Stimulated activated CD8-positive, alpha-beta memory T cell treated with anti-CD3 and anti-CD28 coated beads, Interleukin-15, amount 100 ng/mL, for 24 hours (primary cell): ENCODE results near the gene YPEL4.

ENCODE experiments used
- DNase-seq: peaks from one replicate; pipeline ENCODE4 v3.0.0-alpha.2; 2020; ENCODE audit warnings: low read depth

Gene YPEL4

DNA sequence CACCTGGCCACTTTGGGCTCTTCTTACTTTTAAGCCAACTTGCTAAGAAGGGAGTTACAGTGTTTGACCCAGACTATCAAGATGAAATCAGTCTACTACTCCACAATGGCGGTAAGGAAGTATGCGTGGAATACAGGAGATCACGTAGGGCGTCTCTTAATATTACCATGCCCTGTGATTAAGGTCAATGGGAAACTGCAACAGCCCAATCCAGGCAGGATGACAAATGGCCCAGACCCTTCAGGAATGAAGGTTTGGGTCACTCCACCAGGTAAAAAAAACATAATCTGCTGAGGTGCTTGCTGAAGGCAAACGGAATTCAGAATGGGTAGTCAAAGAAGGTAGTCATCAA is 1.0 kb upstream of the YPEL4 start:
- DNase-seq: no peak

DNA sequence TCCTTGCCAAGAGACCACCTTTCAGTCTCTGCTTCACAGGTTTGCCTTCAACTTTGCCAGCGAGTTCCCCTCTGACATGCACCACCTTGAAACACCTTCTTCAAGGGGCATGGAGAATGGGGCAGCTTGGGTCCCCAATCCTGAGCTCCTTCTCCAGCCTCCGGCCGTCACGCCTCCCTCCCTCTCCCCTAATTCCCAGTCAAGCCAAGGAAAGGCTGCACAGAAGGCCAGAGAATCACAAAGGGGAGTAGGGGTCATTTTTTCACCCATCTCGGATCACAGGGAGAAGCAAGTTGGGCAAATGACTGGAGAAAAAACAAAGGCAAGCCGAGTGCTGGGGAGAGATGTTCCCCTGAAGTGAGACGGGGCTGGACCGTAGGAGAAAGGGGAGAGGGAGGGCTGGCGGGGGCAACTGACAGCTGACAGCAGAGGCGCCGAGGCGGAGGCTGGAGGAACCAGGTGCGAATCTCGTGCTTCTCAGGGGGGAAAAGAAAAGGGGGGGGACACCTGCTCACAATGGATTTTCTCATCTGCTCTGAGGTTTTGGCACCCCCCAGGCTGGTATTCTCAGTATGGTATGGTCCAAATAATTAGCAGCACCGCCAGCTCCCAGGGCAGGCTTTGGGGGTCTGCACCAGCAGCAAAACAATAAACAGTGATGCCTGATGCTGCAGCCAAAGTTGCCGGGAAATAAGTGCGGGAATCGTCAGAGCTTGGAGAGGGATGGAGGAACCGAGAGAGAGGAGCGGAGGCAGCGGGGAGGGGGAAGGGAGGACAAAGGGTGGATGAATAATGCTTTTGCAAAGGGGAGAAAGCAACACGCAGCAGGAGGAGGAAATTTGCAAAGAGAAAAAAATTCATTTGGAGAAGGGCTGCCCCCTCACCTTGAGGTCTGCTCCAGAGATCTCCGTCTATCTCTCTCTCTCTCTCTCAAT is 644 bp downstream of the YPEL4 start:
- no peak for DNase-seq

DNA sequence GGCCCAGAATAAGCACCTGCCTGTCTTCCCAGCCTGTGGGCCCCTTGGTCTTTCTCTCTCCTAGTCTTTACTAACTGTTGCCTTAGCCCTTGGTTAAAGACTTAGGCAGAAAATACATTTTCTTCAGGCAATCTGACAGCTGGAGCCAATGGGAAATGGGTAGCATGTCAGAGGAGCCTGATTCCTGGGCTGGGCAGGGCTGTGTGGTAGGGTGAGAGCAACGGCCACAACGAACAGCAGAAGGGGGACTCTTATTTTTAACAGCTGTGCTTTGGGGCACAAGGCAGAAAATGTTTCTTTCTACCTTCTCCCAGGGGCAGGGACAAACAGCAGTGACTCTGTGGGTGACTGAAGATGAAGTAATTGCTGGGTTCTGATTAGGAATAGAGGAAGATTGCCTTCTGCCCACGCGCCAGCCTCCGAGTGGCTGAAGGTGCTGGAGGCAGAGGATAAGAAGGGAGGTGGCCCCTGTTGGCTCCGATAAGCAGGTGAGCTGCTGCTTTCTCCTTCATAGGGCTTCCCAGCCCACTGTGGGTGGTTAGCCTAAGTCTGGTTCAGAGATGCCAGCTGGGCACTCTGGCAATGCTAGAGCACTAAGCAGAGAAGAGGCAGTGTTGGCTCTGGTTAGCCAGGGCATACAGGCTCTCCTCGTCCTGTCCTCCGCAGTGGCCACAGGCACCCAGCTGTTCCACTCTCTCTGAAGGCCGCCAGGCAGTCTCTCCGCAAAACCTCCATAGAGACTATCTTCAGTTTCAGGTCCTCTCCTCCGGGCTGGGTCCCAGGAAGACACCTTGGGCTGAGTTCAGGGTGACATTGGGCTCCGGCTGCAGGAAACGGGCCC is 1.5 kb downstream of the YPEL4 start:
- DNase-seq: no peak

DNA sequence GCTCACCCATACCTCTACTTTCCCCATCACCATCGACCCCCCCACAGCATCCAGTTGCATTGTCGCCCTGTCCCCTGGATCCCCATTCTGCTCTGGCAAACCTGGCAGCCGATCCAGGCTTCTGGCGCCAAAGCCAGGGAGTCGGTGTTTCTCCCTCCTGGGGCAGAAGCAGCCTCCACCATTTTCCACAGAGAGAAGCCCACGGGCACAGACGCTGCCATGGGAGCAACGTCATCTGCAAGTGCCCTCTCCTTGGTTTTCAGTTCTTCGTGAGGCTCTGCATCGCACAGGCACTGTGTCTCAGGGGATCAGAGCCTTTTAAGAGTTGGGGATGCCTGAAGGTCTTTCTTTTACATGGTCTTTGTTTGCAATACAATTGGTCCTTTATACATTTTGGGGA is 2.3 kb downstream of the YPEL4 start:
- no peak for DNase-seq

DNA sequence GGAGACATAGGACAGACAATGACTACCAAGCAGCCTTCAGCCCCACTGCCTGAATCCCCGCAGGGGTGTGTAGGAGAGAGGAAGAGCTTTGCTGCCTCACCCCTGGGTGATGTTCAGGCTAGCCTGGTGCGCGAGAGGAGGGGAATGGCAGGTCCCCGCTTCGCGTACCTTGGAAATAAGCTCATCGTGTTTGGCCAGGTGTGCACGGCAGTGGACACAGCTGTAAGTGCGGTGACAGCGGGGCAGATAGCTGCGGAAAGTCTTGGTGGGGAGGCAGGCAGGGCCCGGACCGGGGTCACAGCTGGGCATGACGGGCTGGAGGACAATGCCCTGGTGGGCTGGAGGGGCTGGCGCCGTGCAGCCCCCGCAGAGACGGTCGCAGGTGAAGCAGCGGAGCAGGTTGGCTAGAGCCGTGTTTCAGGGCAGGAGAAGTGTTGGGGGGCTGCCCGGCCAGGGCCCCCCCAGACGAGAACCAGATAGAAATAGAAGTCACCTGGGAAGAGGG is 2.9 kb downstream of the YPEL4 start:
- no peak for DNase-seq

DNA sequence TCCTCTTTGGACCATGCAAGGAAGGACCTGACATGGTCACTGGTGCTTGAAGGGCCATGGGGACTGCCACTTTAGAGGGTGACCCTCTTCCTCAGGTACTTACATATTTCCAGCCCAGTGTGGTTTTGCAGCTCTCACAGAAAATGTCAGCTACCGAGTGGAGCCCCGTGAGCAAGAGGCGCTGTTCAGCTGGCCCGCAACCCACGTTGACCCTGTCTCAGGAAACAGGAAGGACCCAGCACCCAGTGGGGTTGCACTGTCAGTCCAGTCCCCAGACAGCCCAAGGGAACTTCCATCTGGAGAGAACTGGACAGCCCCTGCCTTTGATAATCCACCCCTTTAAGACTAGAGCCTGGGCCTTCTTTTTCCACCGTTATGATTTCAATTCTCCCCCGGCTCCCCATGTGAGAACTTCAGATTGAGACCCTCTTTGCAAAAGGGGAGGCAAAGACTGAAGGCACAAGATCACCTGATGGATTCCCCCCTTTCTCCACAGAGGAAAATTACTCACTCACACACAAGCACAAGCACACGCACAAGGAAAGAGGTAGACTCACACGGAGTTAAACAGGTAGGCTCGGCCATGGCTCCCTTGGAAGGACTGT is 3.4 kb downstream of the YPEL4 start:
- no peak for DNase-seq

DNA sequence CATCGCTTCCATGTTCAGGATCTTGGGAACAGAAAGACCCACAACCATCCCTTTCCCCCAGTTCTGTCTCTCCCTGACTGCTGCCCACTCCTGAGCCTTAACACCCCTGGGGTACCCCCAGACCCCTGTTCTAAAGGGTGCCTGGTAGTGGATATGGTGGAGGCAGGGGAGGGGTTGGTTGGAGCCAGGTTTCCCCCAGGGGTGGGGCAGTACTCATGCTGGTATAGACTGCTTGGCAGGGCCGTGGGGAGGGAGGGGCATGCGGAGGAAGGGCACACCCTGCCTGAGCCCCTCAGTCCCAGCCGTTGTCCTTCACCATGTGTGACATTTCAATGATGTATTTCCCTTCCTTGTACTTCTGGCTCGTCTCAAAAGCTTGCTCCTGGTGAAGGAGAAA is 4.0 kb downstream of the YPEL4 start:
- no peak for DNase-seq

DNA sequence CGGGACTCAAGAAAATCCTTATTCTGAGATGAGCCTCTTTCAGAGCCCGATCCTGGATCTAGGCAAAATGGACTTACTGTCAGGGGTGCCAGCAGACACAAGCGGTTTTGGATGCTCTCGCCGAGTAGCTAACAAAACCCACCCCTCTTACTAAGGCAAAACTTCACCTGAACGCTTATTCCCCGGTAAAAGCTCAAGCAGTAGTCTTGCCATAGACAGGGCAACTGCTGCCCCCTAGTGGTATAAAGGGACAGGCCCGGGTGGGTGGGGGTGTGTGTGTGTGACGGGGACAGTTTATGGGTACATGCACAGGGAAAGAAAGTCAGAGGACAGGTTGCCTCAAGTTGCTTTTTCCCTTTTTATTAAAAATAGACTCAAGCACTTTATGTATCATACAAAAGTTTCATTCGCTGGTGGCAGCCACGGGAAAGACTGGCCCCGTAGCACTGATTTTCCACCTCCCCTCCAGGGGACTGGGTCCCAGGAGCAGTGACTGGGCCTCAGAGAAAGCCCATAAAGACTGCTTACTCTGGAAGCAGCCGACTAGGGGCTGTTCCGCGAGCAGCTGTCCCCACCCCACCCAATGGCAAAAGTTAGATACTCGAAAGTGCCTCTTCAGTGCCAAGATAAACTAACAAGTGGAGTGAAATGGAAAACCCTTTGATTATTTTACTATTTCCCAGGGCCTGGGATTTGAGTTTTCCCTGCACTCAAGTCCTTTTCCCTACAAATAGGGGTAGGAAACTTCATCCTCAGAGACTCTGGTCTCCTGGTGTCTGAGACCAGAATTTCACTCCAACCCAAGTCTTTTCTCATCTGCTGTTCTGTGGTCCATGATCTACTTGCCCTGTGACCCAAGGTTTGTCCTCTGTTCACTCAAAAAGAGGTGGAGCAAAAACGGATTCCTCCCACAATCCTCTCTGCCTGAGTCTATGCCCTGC is 4.7 kb downstream of the YPEL4 start:
- DNase-seq: peak; percentile 57

DNA sequence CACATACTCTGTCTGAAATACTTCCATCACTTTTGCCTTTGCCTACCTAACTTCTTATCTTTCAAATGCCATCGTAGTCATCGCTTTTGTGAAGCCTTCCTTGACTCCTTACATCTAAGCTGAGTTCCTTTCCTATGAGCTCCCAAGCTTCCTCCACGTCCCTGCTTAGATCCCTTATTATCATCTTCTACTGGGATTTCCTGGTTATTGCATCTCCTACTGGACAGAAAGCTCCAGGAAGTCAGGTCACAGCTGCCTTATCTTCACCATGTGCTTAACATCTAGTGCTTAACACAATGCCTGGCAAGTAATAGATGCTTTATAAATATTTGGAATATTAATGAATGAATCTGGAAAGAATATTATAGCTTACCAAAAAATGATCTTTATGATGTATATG is 5.9 kb downstream of the YPEL4 start:
- DNase-seq: no peak

DNA sequence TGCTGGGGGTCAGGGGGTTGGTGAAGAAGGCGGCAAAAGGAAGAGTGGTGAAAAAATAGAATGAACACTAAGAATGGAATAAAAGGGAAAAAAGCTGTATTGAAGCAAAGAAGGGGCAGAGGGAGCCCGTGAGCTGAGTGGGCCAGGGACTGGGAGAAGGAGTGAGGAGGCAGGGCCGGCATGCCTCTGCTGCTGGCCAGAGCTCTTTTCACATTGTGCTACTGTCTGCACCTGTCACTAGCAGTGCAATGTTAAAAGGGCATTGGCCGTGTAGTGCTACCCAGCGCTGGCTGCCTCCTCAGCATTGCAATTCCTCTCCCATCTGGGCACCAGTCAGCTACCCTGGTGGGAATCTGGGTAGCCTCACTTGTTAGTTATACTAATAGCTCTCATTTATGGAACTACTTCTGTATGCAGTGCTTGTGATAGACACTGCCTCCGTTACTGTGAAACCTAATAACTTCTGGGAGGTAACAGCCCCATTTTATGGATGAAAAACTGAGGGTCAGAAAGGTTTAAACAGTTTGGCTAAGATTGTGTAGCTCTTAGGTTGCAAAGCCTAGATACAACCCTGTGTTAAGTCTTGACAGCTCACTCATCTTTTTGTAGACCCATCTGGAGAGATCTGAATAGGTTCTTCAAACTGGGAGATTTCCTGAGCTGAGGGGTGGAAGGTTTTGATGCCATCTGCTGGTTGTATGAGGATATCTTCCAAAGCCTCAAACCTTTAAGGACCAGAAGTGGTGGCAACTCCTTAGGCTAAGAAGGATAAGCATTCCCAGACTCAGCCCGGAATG is 8.5 kb downstream of the YPEL4 start:
- DNase-seq: no peak

DNA sequence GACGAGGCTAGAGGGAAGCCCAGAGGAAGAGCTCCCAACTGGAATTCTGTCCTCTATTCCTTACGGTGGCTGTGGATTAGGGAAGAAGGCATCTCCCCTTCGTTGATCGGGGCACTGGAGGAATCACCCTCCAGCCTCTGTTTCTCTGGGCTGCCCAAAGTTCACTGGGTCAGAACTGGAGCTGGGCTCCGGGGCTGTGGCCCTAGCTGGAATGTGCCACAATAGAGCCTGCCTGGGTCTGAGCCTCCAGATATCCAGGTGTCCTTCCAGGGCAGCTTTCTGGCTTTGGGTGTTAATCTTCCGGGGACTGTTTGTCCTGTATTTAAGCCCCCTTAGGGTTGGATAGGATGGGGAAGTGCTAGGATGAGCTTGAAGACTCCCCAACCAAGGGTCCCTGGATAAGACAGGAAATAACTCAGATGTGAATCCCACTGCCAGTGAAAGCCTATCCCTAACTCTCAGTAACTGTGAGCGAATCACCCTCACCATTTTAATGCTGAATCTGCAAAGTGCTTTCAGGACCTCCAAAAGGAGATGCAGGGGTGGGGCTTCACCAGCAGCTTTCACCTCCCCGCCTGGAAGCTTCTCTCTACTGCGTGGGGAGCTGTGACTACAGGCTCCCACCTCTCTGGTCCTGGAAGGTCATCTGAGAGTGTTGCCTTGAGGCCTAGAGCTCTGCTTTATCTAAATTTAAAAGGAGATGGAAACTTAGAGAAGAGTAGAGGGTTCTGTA is 9.5 kb downstream of the YPEL4 start:
- no peak for DNase-seq

DNA sequence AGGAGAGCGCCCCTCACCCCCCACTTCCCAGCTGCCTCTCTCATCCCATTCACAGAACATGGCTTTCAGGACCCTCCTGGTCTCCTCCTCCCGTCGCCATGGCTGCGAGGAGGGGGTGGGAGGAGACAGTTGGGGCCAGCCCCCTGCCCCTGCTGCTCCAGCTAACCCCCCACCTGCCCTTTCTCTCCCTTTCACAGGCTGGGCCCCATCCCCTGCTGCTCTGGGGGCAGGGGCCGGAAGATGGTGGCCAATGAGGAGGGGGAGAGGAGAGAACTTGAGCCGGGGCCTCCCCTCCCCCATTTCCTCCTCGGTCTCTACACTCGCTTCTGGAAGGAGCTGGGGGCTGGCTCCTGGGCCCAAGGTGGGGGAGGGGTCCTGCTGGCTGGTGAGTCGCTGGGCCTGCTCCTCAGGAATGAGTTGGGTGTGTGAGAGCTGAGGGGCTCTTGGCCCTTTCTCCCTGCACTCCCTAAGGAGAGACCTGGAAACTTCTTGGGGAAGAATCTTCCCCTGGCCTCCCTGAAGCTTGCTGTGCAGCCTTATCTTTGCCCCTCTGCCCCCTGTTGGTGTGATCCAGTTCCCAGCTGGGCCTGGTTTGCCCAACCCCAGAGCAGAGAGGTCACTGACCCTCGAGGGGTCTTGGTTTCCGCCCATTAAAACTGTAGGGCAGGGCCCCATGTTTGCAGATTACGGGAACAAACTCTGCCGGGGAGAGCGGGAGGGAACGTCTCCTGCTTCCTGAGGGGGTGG is 10.2 kb downstream of the YPEL4 start:
- DNase-seq: no peak

DNA sequence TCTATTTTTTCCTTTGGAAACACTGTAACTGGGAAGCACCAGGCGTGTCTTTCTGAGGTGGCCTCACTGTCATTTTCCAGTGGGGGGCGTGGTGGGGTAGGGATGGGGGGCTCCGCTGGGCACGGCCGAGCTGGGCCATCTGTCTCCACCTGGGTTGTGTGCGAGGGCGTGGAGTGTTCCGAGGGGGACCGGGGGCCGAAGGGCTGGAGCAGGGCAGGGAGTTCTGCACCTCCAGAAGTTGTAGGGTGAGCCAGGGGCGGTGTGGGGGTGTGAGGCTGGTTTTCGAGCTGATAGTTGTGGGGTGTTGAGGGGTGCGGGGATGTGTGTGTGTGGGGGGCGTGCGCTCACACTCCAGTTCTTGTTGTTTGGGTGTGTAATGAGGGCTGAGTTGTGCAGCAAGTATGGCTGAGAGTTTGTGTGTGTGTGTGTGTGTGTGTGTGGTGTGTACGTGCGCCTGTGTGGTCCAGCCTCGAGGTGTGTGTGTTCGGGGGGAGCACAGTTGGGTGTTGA is 10.8 kb downstream of the YPEL4 start:
- DNase-seq: no peak

DNA sequence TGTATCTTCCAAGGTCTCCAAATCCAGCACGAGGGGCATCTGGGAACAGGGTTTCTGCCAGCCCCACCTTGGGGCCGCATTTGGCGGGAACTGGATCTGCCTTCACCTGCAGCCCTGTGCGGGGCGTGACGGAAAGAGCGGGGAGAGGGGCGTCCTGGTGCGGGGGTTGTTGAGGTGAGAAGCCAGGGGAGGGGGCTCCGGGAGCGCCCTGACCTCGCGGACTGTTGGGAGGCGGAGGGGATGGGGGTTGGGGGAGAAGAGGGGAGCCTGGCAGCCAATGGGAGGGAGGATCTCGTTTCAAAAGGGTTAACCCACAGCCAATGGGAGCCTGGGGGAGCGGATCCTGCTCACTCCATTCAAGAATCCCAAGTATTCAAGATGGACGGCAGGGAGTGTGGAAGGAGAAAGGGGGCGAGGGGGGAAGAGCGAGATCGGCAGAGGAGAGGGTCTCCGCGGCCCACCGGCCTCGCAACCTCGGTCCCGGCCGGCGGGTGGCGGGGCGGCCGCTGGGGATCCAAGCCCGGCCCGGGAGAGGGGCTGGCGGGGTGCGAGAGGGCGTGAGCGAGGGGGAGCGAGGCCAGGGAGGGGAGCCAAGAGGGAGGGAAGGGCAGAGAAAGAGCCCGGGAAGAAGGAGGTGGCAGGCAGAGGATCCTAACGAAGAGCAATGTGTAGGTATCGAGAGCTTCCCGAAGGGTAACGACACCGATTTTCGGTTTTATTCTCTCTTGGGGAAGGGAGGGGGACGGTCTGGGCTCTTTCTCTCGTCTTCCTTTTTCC is 11.5 kb downstream of the YPEL4 start:
- no peak for DNase-seq

DNA sequence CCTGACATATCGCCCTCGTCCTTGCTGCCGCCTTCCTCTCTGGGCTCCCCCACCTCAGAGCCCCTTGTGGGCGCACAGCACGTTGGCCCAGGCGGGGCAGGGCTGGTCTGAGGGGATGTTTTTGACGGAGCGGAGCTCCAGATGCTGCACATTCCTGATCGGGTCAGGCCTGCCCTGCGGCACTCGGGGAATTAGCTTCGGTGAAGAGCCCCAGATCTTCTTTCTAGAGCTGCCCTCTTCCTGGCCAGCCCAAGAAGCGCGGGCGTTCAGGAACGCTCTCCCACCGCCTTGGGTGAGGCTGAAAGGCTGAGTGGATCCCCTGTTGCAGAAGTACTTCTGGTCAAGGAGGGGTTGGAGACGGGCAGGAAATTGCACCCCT is 12.1 kb downstream of the YPEL4 start:
- DNase-seq: no peak

DNA sequence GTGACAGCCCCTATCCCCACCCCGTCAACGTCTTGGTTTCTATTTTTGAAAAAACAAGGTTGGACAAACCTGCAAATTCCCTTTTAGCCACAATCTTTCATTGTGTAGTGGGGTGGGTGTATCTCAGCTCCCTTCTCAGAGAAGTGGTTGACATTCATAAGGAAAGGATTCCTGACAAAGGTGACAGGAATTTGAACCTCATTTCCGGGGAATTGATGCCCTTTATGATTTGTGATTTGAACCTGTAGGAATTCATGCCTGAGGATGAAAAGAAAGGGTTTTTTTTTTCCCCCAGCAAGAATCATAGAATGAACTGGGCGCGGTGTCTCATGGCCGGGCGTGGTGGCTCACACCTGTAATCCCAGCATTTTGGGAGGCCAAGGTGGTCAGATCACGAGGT is 14.5 kb downstream of the YPEL4 start:
- DNase-seq: no peak

DNA sequence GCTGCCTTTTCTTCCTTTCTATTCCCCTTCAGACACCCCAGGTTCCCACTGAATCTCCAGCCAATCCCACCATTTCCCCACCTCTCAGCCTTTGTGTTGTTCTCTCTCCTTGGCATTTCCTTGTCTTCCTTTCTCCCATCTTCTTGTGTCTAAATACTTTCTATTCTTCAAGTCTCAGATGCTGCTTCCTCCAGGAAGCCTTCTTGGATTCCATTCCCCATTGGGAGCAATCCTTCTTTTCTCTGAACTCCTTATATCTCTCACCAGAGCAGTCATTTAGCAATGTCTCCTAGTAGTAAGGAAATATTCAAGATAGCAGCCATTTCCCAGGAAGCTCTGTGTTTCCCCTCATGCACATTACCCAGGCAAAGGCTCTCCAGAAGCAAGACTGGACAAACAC is 15.4 kb downstream of the YPEL4 start:
- no peak for DNase-seq

DNA sequence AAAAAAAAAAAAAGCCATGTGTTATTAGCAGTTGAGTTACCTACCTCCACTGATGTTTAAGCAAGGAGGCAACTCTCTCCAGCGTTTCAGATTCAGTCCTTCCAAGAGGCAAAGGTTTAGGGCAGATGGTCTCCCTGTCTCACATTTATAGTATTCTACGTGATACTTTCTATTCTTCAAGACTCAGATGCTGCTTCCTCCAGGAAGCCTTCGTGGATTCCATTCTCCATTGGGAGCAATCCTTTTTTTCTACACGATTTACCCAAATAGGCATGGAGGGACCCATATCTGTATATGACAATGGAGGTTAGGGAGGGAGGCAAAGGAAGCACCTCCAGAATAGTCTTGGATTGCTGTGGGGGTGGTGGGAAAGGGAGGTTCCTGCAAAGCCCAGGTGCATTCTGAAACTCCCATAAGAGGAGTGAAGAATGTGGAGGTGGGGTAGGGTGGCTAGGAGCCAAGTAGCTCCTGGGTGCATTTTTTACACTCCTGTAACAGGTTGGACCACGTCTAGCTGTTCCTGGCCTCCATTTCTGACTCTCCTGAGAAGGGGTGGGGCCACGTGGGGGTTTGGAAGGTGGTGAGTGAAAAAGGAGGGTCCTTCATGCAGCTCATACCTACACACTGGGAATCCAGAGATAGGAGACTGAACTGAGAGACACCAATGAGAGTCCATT is 16.2 kb downstream of the YPEL4 start:
- no peak for DNase-seq
